Measurements from ENCODE around the gene PDSS2. TPM values are rescaled to one million over a fixed set of nuclear protein-coding genes. Genes with fewer than 3 reads are reported as not detected.
"Not testable (repeated sequence)": the region's sequence is repeated elsewhere in the genome, so short reads cannot be mapped to it uniquely, and the experiment has no call there.

The PDSS2 gene
- total and polyA plus RNA-seq, 2 of the 4 experiments (the other 2 are of a cell fraction) = 8.6 to 9.2 TPM

DNA sequence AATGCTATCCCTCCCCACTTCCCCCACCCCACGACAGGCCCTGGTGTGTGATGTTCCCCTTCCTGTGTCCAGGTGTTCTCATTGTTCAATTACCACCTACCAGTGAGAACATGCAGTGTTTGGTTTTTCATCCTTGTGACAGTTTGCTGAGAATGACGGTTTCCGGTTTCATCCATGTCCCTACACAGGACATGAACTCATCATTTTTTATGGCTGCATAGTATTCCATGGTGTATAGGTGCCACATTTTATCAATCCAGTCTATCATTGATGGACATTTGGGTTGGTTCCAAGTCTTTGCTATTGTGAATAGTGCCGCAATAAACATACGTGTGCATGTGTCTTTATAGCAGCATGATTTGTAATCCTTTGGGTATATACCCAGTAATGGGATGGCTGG lies 295.1 kb downstream of the PDSS2 start:
- H3K14ac ChIP-seq (replicated peaks; ENCODE audit: low read depth, low read length); H3K4ac ChIP-seq (ENCODE audit: low read depth, low read length); H2BK5ac ChIP-seq (ENCODE audit: low read depth, low read length, poor library complexity, severe bottlenecking); H3K9me1 ChIP-seq (ENCODE audit: insufficient read depth, low read length); H4K5ac ChIP-seq (ENCODE audit: low read depth, low read length); DNase-seq; CTCF ChIA-PET; H3K9ac ChIP-seq (ENCODE audit: low read depth, low read length); H3K9me3 ChIP-seq (ENCODE audit: control insufficient read depth, insufficient read depth, low read length); H3K18ac ChIP-seq (ENCODE audit: low read depth, low read length); H2BK20ac ChIP-seq (ENCODE audit: low read depth, low read length); H3K79me1 ChIP-seq (ENCODE audit: low read depth in 1 of 2, low read length in 2 of 2); H2AFZ ChIP-seq (replicated peaks; ENCODE audit: low read length, poor library complexity); H3K4me2 ChIP-seq (ENCODE audit: low read depth, low read length); ATAC-seq (ENCODE audit: low read depth); H3K23ac ChIP-seq (ENCODE audit: low read depth, low read length); H2BK120ac ChIP-seq (ENCODE audit: low read depth, low read length); H4K8ac ChIP-seq (ENCODE audit: low read depth in 2 of 2, low read length in 2 of 2); H3K36me3 ChIP-seq (ENCODE audit: control insufficient read depth, insufficient read depth, low read length); H2BK15ac ChIP-seq (ENCODE audit: low read depth, low read length); H3K27me3 ChIP-seq (ENCODE audit: control insufficient read depth, insufficient read depth, low read length); BruUV-seq (replicated peaks); in situ Hi-C loops (cut with MboI; ENCODE audit: low sequenced_read_pairs); H3K56ac ChIP-seq (ENCODE audit: extremely low read depth, insufficient read depth, low read length); intact Hi-C loops (cut with micrococcal nuclease); H4K91ac ChIP-seq (ENCODE audit: insufficient read depth, low read depth, low read length); POLR2A ChIA-PET (ENCODE audit: unreplicated experiment); H2AK9ac ChIP-seq (replicated peaks; ENCODE audit: low read depth, low read length, poor library complexity); H3K4me3 ChIP-seq (ENCODE audit: insufficient read depth, low read depth, low read length); dilution Hi-C loops (cut with HindIII; ENCODE audit: low sequenced_read_pairs, unreplicated experiment); H2AK5ac ChIP-seq (ENCODE audit: low read depth, low read length); H3K27ac ChIP-seq (ENCODE audit: insufficient read depth, low read length); H4K20me1 ChIP-seq (ENCODE audit: insufficient read depth, low read length); H3K4me1 ChIP-seq (ENCODE audit: control insufficient read depth, insufficient read depth, low read length): not testable (repeated sequence)
- WGBS, 2 experiments (ENCODE audit: extremely low coverage in 2 of 2, insufficient read length in 1 of 2) = no CpG with 5 or more reads among the region's 5 CpGs

Data from IMR-90 (cell line).